LNCAP (cell line): Measurements from ENCODE around the gene CA4.

Experiments used
- TF ChIP-seq, protein P1 (sequence below): fragments of 450-650 bp; IDR thresholded peaks from 2 replicates; pipeline ENCODE4 v1.5.1; 2017; ENCODE audit warnings: mild to moderate bottlenecking

CA4 gene

DNA sequence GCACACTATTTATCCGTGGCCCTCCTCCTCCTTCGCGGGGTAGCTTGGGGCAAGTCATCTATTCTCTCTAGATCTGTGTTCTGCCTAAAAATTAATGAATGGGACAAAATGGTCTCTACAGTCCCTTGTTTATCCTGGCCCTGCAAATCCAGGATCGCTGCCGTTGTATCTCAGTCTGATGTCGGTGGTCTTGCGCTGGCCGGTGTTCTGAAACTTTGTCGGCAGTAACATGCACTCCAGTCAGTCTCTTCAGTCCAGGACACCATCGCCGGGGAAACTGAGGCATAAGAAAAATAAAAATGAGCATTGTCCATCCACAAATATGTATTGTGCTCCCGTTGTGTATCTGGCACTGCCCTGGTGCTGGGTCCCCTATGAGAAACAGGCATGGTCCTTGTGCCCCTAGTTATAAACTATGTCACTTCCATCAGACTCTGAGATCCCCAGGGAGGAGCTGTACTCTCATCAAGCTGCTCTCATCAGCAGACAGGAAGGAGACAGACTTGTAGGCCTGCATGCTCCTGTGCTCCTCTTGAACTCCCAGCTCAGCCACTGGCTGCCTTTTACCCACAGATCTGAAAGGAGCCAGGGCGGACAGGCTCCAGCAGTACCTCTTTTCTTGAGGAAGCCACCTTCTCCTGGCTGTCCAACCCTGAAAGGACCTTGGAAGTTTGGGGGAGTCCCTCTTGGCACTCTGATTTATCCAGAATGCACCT is 13.7 kb upstream of the CA4 start:
- TF ChIP-seq, protein P1, sequence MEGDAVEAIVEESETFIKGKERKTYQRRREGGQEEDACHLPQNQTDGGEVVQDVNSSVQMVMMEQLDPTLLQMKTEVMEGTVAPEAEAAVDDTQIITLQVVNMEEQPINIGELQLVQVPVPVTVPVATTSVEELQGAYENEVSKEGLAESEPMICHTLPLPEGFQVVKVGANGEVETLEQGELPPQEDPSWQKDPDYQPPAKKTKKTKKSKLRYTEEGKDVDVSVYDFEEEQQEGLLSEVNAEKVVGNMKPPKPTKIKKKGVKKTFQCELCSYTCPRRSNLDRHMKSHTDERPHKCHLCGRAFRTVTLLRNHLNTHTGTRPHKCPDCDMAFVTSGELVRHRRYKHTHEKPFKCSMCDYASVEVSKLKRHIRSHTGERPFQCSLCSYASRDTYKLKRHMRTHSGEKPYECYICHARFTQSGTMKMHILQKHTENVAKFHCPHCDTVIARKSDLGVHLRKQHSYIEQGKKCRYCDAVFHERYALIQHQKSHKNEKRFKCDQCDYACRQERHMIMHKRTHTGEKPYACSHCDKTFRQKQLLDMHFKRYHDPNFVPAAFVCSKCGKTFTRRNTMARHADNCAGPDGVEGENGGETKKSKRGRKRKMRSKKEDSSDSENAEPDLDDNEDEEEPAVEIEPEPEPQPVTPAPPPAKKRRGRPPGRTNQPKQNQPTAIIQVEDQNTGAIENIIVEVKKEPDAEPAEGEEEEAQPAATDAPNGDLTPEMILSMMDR = no peak

DNA sequence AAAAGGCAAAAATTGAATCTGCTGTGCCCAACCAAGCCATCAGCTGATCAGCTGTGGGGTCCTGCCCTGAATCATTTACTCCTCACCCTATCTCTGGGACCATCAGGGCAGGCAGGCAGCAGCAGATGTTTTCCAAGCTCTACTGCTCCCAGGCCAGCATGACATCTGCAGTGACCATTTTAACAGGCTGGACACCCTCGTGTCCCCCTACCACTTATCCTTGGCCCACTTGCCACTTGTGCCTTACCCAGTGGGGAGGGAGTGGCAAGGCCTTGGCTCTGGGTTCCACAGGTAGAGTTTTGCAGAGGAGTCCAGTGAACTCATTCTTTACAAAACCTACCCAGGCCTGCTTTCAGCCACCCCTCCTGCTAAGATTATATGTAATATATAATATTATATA is 12.0 kb upstream of the CA4 start:
- TF ChIP-seq, protein P1 = no peak

DNA sequence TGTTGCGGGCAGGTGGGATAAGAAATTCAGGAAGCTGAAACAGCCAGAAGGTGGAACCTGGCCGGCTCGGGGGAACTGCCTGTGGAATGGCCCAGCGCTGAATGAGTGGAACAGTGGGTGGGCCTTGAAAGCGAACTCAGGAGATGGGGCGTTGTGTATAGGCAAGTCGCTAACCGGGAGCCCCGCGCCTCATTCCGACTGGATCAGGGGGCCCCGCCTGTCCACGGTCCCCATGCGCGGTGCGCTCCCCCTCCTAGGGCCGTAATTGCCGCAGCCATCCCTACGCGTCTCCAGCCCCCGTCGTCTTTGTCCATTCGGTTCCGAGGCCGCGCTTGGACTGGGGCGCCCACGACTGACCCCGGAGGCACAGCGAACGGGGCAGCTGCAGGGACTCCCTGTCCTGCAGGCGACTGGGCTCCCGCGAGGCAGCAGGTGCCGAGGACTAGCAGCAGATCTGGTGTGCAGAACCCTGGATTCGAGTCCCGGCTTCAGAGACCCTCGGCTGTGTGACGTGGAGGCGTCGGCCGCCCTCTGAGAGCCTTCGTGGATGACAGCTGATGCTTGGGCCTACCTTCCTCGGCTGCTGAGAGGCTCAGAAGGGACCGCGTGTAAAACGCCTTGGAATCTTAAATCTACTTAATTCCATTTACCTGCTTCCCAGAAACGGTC is 10.9 kb upstream of the CA4 start:
- TF ChIP-seq, protein P1 = no peak

DNA sequence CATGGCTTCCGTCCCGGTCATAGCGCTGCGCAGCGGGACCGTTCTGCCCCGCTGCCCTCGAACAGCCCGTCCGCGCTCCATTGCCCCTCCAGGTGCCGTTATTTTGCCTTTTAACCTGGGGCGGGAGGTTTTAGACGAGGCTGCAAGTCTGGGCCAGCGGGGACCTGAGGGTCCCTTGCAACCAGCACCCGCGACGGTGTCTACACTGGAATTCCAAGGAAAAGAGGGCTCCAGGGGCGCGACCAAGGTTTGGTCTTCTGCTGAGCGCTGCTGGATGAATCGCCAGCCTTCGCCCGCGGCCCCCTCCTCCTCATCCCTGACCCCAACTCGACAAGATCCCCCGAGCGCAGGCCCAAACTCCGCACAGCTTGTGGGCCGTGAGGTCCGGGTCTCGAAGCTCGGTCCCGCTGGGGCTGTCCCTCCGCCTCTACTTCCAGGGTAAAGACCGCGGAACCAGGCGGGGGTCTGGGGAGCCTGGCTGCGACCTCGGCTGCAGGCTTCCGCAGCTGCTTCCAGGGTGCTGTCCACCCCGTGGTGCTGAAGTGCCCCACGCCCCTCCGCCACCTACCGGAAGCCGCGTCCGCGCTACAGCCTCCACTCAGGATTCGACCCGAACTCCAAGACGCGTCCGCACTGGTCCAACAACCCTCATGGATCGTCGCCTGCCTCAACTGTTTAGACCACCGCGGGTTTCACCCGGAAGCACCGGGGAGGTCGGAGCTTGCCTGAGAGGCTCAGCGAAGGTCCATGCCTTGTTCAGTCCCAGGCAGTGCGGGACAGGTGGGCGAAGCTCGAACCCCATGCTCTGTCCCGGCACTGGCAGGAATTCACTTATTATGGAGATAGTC is 10.1 kb upstream of the CA4 start:
- TF ChIP-seq, protein P1 = peak; percentile 76

DNA sequence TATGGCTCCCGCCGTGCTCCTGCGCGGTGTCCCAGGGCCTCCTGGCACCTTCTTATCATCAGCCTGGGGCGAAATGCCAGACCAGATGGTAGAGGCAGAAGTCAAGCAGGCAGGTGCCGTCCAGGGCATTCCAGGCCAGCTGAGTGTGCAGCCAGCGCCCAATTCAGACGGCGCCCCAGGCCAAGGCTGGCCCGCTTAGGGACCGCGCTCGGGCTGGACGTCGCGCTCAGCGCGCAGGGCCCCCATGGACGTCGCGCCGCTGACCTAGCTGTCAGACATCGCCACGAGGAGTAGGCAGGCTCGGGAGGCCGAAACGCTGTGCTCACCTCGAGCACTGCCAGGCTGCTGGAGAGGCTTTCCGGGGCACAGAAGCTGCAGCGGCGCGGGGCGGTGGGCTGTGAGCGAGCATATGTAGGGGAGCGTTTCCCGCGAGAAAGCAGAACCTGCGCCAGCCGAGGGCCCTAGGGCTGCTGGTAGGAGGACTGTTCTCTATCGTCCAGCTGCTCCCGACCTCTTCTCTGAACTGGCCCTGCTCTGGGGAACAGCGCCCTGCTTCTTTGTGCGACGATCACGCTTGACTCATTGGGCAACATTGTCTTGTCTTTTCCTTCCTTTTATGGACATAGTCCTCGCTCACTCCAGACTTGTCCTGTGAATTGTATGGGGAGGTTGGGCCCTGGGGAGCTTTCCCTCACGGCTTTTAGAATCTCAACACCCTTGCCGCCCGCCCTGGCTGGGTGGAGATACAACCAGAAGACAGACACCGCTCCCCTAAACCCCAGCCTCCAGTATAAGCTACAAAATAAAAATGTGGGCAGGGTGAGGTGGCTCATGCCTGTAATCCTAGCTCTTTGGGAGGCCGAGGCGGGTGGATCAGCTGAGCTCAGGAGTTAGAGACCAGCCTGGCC is 8.4 kb upstream of the CA4 start:
- TF ChIP-seq, protein P1 = no peak

DNA sequence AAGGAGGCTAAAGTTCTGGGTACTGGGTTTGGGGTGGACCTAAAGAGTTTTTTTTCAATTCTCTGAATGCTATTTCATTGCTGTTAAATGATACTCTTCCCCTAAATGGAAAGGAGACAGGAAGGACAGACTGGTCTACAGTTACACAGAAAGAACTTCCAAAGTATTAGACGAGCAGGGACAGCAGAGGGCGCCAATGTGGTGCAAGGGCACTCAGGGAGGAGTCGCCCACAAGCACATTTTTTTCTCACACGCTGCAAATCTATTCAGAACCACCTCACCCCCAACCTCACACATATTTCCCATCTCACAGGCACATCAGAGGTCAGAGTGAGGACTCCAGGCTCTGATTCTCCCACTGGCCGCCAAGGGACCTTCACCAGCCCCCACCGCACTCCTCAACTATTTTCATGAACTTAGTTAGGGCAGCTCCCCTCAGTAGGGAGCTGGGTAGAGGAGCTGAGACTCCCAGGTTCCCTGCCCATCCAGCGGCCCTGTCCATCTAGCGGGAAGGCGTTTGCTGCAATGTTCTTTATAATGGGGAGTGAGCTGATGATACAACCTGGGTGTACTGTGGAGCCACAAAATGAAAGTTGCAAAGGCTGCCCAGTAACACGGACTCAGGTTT is 6.8 kb upstream of the CA4 start:
- TF ChIP-seq, protein P1 = peak; percentile 85
